Liver (tissue), 3 donors: Measurements from ENCODE around the gene DDOST.

ENCODE experiments used
- RAD21 ChIP-seq, 2 donors: IDR thresholded peaks; 2 replicates each; pipeline ENCODE4 v1.6.1; 2016; ENCODE audit warnings: antibody characterized with exemption in 2 of 2, mild to moderate bottlenecking in 2 of 2
- RXRA ChIP-seq, 2 donors: IDR thresholded peaks; 2 replicates each; pipeline ENCODE4 v1.6.1; 2017 to 2018; ENCODE audit warnings: antibody characterized with exemption in 2 of 2, mild to moderate bottlenecking in 1 of 2
- TAF1 ChIP-seq: conservative IDR thresholded peaks from 2 replicates; pipeline ENCODE4 v1.6.1; 2016; ENCODE audit warnings: antibody characterized with exemption, mild to moderate bottlenecking
- TF ChIP-seq, protein P1 (sequence below): fragments of 150-350 bp; IDR thresholded peaks from 2 replicates; pipeline ENCODE4 v1.5.1; 2017; ENCODE audit warnings: improper control_type of control experiment, low read depth, low read length; ENCODE audit not compliant: missing input control
- TF ChIP-seq, protein P2 (sequence below): IDR thresholded peaks from 2 replicates; pipeline ENCODE4 v1.6.1; 2016; ENCODE audit warnings: antibody characterized with exemption
- donor health status: healthy.
- donor health status: healthy.

DNA sequence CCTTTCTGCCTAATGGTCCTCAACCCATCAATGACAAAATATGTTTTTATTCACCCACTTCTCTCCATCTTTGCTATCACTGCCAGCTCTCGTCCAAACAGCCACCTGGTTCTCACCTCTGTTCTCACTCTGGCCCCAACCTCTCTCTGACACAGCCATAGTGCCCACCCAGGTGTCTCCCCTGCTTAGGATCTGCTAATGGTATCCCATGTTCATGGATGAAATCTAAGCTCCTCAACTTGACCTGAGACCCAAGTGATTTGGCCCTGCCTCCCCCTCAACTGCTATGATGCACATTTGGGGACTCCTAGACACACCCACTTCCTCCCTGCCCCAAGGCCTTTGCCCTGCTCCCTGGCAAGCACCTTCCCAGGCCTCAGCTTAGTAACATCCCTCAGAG is 30.7 kb upstream of the DDOST start:
- TF ChIP-seq, protein P1, sequence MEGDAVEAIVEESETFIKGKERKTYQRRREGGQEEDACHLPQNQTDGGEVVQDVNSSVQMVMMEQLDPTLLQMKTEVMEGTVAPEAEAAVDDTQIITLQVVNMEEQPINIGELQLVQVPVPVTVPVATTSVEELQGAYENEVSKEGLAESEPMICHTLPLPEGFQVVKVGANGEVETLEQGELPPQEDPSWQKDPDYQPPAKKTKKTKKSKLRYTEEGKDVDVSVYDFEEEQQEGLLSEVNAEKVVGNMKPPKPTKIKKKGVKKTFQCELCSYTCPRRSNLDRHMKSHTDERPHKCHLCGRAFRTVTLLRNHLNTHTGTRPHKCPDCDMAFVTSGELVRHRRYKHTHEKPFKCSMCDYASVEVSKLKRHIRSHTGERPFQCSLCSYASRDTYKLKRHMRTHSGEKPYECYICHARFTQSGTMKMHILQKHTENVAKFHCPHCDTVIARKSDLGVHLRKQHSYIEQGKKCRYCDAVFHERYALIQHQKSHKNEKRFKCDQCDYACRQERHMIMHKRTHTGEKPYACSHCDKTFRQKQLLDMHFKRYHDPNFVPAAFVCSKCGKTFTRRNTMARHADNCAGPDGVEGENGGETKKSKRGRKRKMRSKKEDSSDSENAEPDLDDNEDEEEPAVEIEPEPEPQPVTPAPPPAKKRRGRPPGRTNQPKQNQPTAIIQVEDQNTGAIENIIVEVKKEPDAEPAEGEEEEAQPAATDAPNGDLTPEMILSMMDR, result no peak
- TF ChIP-seq, protein P2, sequence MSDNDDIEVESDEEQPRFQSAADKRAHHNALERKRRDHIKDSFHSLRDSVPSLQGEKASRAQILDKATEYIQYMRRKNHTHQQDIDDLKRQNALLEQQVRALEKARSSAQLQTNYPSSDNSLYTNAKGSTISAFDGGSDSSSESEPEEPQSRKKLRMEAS, result no peak
- TF ChIP-seq TAF1, result no peak
- no peak for TF ChIP-seq RAD21 (IDR thresholded peaks at IDR 0.05)
- TF ChIP-seq RXRA (IDR thresholded peaks at IDR 0.05), result no peak
